ENCODE results near the gene SGF29. TPM values are rescaled to one million over a fixed set of nuclear protein-coding genes. Genes with fewer than 3 reads are reported as not detected.
"Not testable (repeated sequence)": the region's sequence is repeated elsewhere in the genome, so short reads cannot be mapped to it uniquely, and the experiment has no call there.

SGF29 gene
- total and polyA plus RNA-seq, 2 donors = 30.3 to 34.7 TPM

DNA sequence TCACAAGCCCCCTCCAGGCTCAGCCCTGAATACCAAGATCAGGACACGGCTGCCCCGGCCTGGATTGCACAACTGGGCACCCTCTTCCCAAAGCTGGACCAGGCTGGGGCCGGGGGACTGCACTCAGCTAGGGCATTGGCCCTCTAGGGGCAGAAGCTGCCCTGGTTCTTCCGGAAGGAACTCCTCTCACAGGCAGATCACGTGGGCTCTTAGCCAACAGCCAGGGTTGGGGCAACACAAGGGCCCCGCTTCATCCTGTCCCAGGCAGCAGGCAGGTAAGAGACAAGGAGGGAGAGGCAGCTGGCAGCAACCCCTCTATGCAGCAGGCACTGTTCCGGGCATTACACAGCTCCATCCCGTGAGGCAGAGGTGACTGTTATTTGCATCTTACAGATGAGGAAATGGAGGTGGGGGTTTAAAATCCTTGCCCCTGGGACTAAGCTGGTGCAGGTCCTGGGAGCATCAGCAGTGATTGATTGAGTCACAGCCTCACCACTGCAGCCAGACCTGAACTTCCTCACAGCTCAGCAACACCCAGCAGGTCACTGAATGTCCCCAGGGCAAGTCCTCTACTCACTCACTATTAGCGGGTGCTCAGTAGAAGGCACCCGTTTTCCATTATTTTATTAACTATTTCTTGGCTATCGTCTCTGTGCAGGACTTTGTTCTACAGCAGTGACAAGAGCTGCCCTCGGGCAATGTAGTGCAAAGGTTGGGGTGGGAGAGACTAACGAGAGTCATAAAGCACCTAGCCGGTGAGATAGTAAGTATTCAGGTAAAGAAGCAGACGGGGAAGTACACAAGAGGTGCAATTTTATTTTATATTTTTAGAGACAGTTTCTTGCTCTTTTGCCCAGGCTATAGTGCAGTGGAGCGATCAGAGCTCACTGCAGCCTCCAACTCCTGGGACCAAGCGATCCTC is 58.9 kb downstream of the SGF29 start:
- DNase-seq (ENCODE audit: low read depth in 6 of 9, low spot score in 9 of 9); H3K4me3 ChIP-seq (ENCODE audit: low read length in 2 of 2); H3K36me3 ChIP-seq (ENCODE audit: control insufficient read depth in 2 of 2, insufficient read depth in 2 of 2, low read length in 1 of 2); H3K9me3 ChIP-seq (ENCODE audit: control insufficient read depth in 2 of 2, insufficient read depth in 1 of 2, low read length in 1 of 2); H3K27me3 ChIP-seq (ENCODE audit: control insufficient read depth in 2 of 2, insufficient read depth in 1 of 2, low read length in 1 of 2); H3K27ac ChIP-seq (ENCODE audit: low read depth in 1 of 2, low read length in 1 of 2): not testable (repeated sequence)
- no CpG with 5 or more reads among the region's 17 CpGs for WGBS
- H3K4me1 ChIP-seq (ENCODE audit: control insufficient read depth in 2 of 2, insufficient read depth in 2 of 2, low read length in 2 of 2) = peaks cover 5 to 10% of the 10 kb centered on the region in 2 donors

GRCh38 chr16:28613912-28614311 is 60.2 kb downstream of the SGF29 start:
- H3K27me3 ChIP-seq (ENCODE audit: control insufficient read depth in 2 of 2, insufficient read depth in 1 of 2, low read length in 1 of 2); H3K9me3 ChIP-seq (ENCODE audit: control insufficient read depth in 2 of 2, insufficient read depth in 1 of 2, low read length in 1 of 2); H3K27ac ChIP-seq (ENCODE audit: low read depth in 1 of 2, low read length in 1 of 2); H3K4me3 ChIP-seq (ENCODE audit: low read length in 2 of 2); H3K36me3 ChIP-seq (ENCODE audit: control insufficient read depth in 2 of 2, insufficient read depth in 2 of 2, low read length in 1 of 2); DNase-seq (ENCODE audit: low read depth in 6 of 9, low spot score in 9 of 9): not testable (repeated sequence)
- 73% methylated on average over 6 of the region's 26 CpGs for WGBS
- H3K4me1 ChIP-seq (ENCODE audit: control insufficient read depth in 2 of 2, insufficient read depth in 2 of 2, low read length in 2 of 2) = peaks cover 5 to 10% of the 10 kb centered on the region in 2 donors

GRCh38 chr16:28614561-28614960 is 60.8 kb downstream of the SGF29 start:
- not testable (repeated sequence) for DNase-seq (ENCODE audit: low read depth in 6 of 9, low spot score in 9 of 9)

DNA sequence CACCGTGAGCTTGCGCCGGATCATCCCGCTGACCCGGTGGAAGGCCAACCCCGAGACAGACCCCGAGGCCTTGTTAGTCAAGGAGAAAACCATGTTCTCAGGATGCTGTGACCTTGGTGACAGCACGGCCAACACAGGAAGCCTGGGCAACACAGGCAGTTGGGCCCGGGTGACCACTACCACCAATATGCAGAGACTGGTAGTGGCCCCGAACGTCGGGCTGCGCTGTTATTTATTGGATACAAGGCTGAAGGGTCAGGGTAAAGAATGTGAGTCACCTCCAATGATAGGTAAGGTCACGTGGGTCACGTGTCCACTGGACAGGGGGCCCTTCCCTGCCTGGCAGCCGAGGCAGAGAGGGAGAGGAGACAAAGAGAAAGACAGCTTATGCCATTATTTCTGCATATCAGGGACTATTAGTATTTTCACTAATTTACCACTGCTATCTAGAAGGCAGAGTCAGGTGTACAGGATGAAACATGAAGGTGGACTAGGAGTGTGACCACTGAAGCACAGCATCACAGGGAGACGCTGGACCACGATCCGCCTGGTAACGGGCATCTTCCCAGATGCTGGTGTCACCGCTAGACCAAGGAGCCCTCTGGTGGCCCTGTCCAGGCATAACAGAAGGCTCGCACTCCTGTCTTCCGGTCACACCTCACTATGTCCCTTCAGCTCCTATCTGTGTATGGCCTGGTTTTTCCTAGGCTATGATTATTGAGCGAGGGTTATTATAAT is 61.9 kb downstream of the SGF29 start:
- H3K9me3 ChIP-seq (ENCODE audit: control insufficient read depth in 2 of 2, insufficient read depth in 1 of 2, low read length in 1 of 2); H3K4me3 ChIP-seq (ENCODE audit: low read length in 2 of 2); H3K4me1 ChIP-seq (ENCODE audit: control insufficient read depth in 2 of 2, insufficient read depth in 2 of 2, low read length in 2 of 2); DNase-seq (ENCODE audit: low read depth in 6 of 9, low spot score in 9 of 9); H3K27ac ChIP-seq (ENCODE audit: low read depth in 1 of 2, low read length in 1 of 2); H3K27me3 ChIP-seq (ENCODE audit: control insufficient read depth in 2 of 2, insufficient read depth in 1 of 2, low read length in 1 of 2); H3K36me3 ChIP-seq (ENCODE audit: control insufficient read depth in 2 of 2, insufficient read depth in 2 of 2, low read length in 1 of 2): not testable (repeated sequence)
- WGBS = 88% methylated on average over 17 of the region's 24 CpGs

More at GRCh38 chr16:28614561-28614960, 60.8 kb downstream of the SGF29 start:
- H3K27ac ChIP-seq (ENCODE audit: low read depth in 1 of 2, low read length in 1 of 2); H3K9me3 ChIP-seq (ENCODE audit: control insufficient read depth in 2 of 2, insufficient read depth in 1 of 2, low read length in 1 of 2); H3K36me3 ChIP-seq (ENCODE audit: control insufficient read depth in 2 of 2, insufficient read depth in 2 of 2, low read length in 1 of 2); H3K27me3 ChIP-seq (ENCODE audit: control insufficient read depth in 2 of 2, insufficient read depth in 1 of 2, low read length in 1 of 2); H3K4me3 ChIP-seq (ENCODE audit: low read length in 2 of 2): not testable (repeated sequence)
- WGBS = 90% methylated on average over 14 of the region's 16 CpGs
- peaks cover 5 to 10% of the 10 kb centered on the region in 2 donors for H3K4me1 ChIP-seq (ENCODE audit: control insufficient read depth in 2 of 2, insufficient read depth in 2 of 2, low read length in 2 of 2)

- not testable (repeated sequence) for H3K27ac ChIP-seq (ENCODE audit: low read depth in 1 of 2, low read length in 1 of 2); H3K4me3 ChIP-seq (ENCODE audit: low read length in 2 of 2); H3K4me1 ChIP-seq (ENCODE audit: control insufficient read depth in 2 of 2, insufficient read depth in 2 of 2, low read length in 2 of 2); H3K36me3 ChIP-seq (ENCODE audit: control insufficient read depth in 2 of 2, insufficient read depth in 2 of 2, low read length in 1 of 2); DNase-seq (ENCODE audit: low read depth in 6 of 9, low spot score in 9 of 9); H3K27me3 ChIP-seq (ENCODE audit: control insufficient read depth in 2 of 2, insufficient read depth in 1 of 2, low read length in 1 of 2); H3K9me3 ChIP-seq (ENCODE audit: control insufficient read depth in 2 of 2, insufficient read depth in 1 of 2, low read length in 1 of 2)
- 96% methylated on average over 7 of the region's 7 CpGs for WGBS
These were observed 62.5 kb downstream of the SGF29 start for GRCh38 chr16:28616224-28616577.

DNA sequence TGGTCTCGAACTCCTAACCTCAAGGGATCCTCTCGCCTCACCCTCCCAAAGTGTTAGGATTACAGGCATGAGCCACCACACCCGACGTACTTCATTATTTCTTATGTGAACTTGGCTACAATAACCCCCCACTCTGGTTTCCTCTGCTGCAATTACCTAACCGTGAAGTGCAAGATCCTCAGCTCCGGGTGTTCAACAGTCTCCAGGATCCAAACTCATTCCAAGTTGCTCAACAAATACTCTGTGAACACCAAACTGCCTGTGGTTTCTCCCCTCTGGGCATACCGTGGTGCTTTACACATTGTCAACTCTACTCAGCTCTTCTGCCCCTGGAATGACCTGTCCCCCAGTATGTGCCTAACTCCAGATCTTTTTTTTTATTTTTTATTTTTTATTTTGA is 62.9 kb downstream of the SGF29 start:
- Histone ChIP-seq H3K4me3 (ENCODE audit: low read length in 2 of 2) (no peak overlapping the region), H3K9me3 (ENCODE audit: control insufficient read depth in 2 of 2, insufficient read depth in 1 of 2, low read length in 1 of 2) (no peaks in the 10 kb centered on the region), H3K4me1 (ENCODE audit: control insufficient read depth in 2 of 2, insufficient read depth in 2 of 2, low read length in 2 of 2) (no peaks in the 10 kb centered on the region), H3K36me3 (ENCODE audit: control insufficient read depth in 2 of 2, insufficient read depth in 2 of 2, low read length in 1 of 2) (peaks cover 3 to 7% of the 10 kb centered on the region in 2 donors), H3K27ac (ENCODE audit: low read depth in 1 of 2, low read length in 1 of 2) (no peak overlapping the region), H3K27me3 (ENCODE audit: control insufficient read depth in 2 of 2, insufficient read depth in 1 of 2, low read length in 1 of 2) (no peaks in the 10 kb centered on the region)
- 96% methylated on average over 7 of the region's 7 CpGs for WGBS
- no peak for DNase-seq (ENCODE audit: low read depth in 6 of 9, low spot score in 9 of 9)

- WGBS = 84% methylated on average over 4 of the region's 4 CpGs
- no peaks in the 10 kb centered on the region for H3K27me3 ChIP-seq (ENCODE audit: control insufficient read depth in 2 of 2, insufficient read depth in 1 of 2, low read length in 1 of 2)
- H3K9me3 ChIP-seq (ENCODE audit: control insufficient read depth in 2 of 2, insufficient read depth in 1 of 2, low read length in 1 of 2) = no peaks in the 10 kb centered on the region
- no peak overlapping the region for H3K27ac ChIP-seq (ENCODE audit: low read depth in 1 of 2, low read length in 1 of 2)
- DNase-seq (ENCODE audit: low read depth in 6 of 9, low spot score in 9 of 9) = no peak
- H3K4me1 ChIP-seq (ENCODE audit: control insufficient read depth in 2 of 2, insufficient read depth in 2 of 2, low read length in 2 of 2) = peaks cover 2 to 3% of the 10 kb centered on the region in 2 donors
- H3K36me3 ChIP-seq (ENCODE audit: control insufficient read depth in 2 of 2, insufficient read depth in 2 of 2, low read length in 1 of 2) = peaks cover 3 to 7% of the 10 kb centered on the region in 2 donors
- no peak overlapping the region for H3K4me3 ChIP-seq (ENCODE audit: low read length in 2 of 2)
These were observed 64.2 kb downstream of the SGF29 start for GRCh38 chr16:28617874-28618273.

DNA sequence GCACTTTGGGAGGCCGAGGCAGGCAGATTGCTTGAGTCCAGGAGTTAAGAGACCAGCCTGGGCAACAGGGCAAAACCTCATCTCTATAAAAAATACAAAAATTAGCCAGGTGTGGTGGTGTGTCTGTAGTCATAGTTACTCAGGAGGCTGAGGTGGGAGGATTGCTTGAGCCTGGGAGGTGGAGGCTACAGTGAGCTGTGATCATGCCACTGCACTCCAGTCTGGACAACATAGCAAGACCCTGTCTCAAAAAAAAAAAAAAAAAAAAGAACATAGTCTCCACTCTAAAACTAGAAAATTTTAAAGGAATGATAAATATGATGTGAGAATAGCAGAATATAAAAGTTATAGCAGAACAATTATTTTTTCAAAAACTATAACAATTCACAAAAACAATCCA is 66.6 kb downstream of the SGF29 start:
- H3K27ac ChIP-seq (ENCODE audit: low read depth in 1 of 2, low read length in 1 of 2); DNase-seq (ENCODE audit: low read depth in 6 of 9, low spot score in 9 of 9); H3K4me3 ChIP-seq (ENCODE audit: low read length in 2 of 2); H3K27me3 ChIP-seq (ENCODE audit: control insufficient read depth in 2 of 2, insufficient read depth in 1 of 2, low read length in 1 of 2); H3K9me3 ChIP-seq (ENCODE audit: control insufficient read depth in 2 of 2, insufficient read depth in 1 of 2, low read length in 1 of 2); H3K36me3 ChIP-seq (ENCODE audit: control insufficient read depth in 2 of 2, insufficient read depth in 2 of 2, low read length in 1 of 2); H3K4me1 ChIP-seq (ENCODE audit: control insufficient read depth in 2 of 2, insufficient read depth in 2 of 2, low read length in 2 of 2): not testable (repeated sequence)
- WGBS = 96% methylated on average over 1 of the region's 1 CpG

- 96% methylated on average over 7 of the region's 7 CpGs for WGBS
- Histone ChIP-seq H3K9me3 (ENCODE audit: control insufficient read depth in 2 of 2, insufficient read depth in 1 of 2, low read length in 1 of 2) (no peaks in the 10 kb centered on the region), H3K27me3 (ENCODE audit: control insufficient read depth in 2 of 2, insufficient read depth in 1 of 2, low read length in 1 of 2) (no peaks in the 10 kb centered on the region), H3K4me1 (ENCODE audit: control insufficient read depth in 2 of 2, insufficient read depth in 2 of 2, low read length in 2 of 2) (peaks cover 2 to 6% of the 10 kb centered on the region in 2 donors), H3K4me3 (ENCODE audit: low read length in 2 of 2) (no peak overlapping the region), H3K27ac (ENCODE audit: low read depth in 1 of 2, low read length in 1 of 2) (no peak overlapping the region), H3K36me3 (ENCODE audit: control insufficient read depth in 2 of 2, insufficient read depth in 2 of 2, low read length in 1 of 2) (peaks cover 3 to 7% of the 10 kb centered on the region in 2 donors)
- DNase-seq (ENCODE audit: low read depth in 6 of 9, low spot score in 9 of 9) = no peak
These were observed 67.9 kb downstream of the SGF29 start for GRCh38 chr16:28621481-28622155.

Measured in thymus (tissue), 11 donors.